GM19468 (cell line): Measurements from ENCODE around the gene GCGR.

Experiments used
- ATAC-seq: cut with Tn5 transposase; IDR thresholded peaks from one replicate; pipeline ENCODE4 v1.9.1; 2021; ENCODE audit warnings: mild to moderate bottlenecking, moderate library complexity, moderate number of reproducible peaks; ENCODE audit not compliant: unreplicated experiment; ENCODE audit errors: extremely low read depth

Gene GCGR

DNA sequence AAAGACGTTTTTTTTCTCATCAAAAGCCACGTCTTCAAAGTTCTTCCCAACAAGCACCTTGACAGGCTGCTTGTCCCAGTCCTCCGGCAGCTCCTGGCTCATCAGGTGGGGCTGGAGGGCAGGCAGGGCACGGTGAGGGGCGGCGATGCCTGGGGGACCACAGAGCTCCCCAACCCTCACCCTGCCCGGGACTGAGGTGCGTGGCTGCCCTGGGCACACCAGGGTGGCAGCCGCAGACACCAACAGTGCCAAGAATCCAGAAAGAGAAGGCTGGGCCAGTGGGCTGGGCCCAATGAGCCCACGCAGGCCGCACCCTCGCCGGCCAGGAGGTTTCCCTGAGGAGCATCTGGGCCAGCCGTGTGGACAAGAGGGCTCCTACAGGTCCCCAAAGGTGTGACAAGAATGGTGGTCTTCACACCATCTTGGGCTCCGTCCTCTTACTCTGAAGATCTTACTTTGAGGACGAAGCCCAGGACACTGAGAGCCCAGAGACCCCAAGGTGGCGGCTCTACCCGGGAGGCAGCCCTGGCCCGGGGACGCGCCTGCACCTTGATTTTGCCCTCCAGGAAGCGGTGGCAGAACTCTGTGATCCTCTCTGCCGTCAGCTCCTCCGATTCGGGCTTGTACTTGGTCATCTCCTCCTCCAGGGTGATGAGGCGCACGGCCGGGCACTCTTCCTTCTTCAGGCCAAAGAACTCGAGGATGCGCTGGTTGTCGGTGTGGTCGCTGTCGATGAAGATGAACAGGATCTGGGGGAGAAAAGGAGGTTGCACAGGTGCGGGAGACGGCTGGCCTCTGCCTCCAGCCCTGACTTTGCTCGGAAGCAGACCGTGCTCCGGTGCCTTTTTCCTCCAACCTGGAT lies 42.2 kb downstream of the GCGR start:
- no peak for ATAC-seq

- no peak for ATAC-seq
These were observed 43.1 kb downstream of the GCGR start for GRCh38 chr17:81846743-81847689.

- no peak for ATAC-seq
These were observed 45.5 kb downstream of the GCGR start for GRCh38 chr17:81849457-81849856.

DNA sequence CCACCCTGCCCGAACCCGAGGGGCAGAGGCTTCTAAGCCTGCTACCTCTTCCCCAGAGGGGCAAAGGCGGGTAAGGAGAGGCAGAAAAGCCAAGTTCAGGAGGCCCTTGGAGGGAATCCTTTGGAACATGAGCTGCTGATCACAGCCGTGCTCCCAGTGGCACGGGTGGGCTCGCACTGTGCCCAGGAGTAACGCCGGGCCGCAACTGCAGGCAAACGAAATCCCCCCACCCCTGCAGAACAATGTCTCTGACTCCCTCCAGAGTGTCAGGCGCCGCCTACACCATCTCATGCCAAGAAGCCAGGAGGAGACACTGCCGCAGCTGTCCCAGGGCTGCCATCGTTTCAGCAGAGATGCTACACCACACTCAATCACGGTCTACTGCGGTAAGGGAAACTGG lies 47.5 kb downstream of the GCGR start:
- ATAC-seq = no peak

GRCh38 chr17:81852237-81852636 lies 48.3 kb downstream of the GCGR start:
- no peak for ATAC-seq

- no peak for ATAC-seq
These were observed 51.2 kb downstream of the GCGR start for GRCh38 chr17:81854974-81855774.

GRCh38 chr17:81858170-81858966 lies 54.4 kb downstream of the GCGR start:
- ATAC-seq = no peak

- ATAC-seq = no peak
These were observed 55.3 kb downstream of the GCGR start for GRCh38 chr17:81858967-81859905.

DNA sequence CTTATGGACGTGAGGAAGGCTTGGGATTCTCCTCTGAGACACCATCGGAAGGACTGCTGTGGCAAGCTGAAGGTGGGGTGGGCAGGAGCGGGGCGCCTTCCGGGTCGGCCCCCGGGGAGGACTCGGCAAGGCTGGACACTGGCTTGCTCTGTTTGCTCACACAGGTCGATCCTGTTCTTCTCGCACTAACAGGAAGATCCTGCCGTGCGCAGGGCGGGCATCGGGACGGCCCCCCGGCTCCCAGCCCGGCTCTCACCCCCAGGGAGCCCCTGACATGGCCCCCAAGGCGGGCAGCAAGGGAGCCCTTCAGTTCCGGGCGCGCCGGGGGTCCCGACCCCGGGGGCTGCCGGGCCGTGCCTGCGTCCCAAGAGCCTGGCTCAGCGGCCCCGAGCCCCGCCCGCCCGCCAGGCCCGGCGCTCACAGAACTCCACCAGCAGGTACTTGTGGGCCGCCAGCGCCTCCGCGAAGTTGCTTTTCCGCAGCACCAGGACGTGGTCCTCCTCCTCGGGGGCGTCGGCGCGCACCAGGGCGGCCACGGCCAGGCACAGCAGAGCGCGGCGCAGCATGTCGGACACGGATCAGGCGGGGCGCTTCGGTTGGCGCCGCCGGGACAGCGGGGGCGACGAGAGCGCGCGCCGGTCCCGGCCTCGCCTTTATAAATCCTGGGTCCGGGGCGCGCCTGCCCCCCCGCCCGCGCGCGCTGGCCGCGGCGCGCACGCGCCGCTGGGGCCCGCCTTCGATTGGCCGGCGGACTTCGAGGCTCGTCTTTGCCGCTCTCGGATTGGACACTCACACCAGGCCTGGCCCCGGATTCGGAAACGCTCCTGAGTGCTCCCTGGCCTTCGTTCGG lies 56.2 kb downstream of the GCGR start, which contains the start of gene P4HB:
Gene P4HB (minus strand): TSS at position 630 of the 850 bp plus-strand sequence. CDS start 64 bp downstream, at position 566.
- ATAC-seq = peak; percentile 0

GRCh38 chr17:81860756-81861568 lies 57.0 kb downstream of the GCGR start:
- peak; percentile 74 for ATAC-seq

- no peak for ATAC-seq
These were observed 59.2 kb downstream of the GCGR start for GRCh38 chr17:81863123-81863675.
